Neural progenitor cell (in vitro differentiated cells): ENCODE data around the gene SPECC1L.

Experiments
- CTCF ChIP-seq: fragments of 200-600 bp; sonication (generic); IDR thresholded peaks from 2 replicates; pipeline ENCODE4 v1.5.1; 2017; ENCODE audit warnings: antibody characterized with exemption, mild to moderate bottlenecking
- EZH2 ChIP-seq: fragments of 200-600 bp; sonication (generic); IDR thresholded peaks from 2 replicates; pipeline ENCODE4 v1.6.1; 2017; ENCODE audit warnings: antibody characterized with exemption, mild to moderate bottlenecking, moderate library complexity
- EZH2phosphoT487 ChIP-seq: fragments of 200-600 bp; sonication (generic); IDR thresholded peaks from 2 replicates; pipeline ENCODE4 v1.6.1; 2017; ENCODE audit warnings: antibody characterized with exemption

- TF ChIP-seq EZH2 (no peak), CTCF (no peak), EZH2phosphoT487 (no peak)
These were observed 156.3 kb downstream of the SPECC1L start for GRCh38 chr22:24426851-24427499.
